ENCODE measurements around the gene NCK2.

NCK2 gene

DNA sequence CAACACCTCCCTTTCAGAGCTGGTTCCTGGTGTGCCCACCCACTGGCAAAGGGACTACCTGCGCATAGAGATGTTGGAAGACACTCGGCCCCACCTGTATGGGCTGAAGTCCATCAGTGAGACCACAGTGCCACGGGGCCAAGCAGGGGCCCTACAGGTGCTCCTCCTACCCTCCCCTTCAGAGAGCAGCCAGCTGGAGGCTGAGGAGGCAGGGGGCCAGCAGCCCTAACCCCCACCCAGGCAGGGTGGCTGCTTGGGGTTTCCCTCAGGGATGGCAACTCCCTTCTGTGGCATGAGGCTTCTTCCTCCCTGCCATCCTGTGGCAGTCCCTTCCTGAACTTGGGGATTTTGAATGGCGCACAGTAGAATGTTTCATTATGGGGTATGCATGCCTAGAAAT is 125.3 kb downstream of the NCK2 start:
- no peak for DNase-seq (ENCODE audit: low read depth in 2 of 2)

DNA sequence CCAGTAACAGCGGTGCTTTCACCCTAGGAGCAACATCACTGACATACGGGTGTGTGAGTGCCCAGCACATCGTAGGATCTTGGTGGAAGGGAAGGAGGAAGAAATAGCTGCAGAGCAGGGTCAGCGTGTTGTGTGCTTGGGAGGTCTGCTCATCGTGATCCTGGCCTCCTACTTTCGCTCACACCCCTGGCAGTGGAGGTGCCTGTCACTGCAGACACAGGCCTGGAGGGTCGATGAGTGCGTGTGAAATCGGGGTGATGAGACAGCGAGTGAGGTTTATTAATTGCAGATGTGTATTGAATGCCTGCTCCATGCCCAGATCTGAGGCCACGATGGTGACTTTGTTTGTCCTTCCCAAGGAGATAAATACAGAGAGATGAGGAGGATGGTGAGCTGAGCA is 126.1 kb downstream of the NCK2 start:
- DNase-seq (ENCODE audit: low read depth in 2 of 2) = no peak

DNA sequence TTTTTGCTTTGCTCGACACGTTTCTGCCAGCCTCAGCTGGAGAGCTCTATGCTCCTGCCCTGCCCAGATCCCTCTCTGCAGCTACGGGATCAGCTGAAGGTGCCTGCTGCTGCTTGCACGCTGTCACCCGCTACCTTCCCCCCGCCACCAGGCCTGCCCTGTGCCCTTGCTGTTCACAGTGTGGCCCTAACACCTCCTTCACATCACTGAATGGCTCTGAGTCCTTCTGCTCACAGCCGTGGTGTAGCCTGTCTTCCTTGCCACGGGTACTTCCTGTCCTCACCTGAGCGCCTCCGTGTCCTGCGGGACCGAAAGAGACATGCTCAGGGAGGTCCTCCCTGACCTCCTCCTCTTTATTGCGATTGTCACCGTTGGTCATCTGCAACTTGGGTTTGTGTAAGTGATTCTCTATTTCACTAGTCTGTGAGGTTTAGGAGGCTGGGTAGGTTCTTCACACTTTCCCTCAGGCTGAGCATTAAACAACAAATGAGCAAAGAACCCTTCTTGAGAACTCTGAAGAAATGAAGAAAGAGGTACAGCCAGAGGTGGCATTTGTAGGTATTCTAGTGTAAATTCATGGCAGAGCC is 127.5 kb downstream of the NCK2 start:
- no peak for DNase-seq (ENCODE audit: low read depth in 2 of 2)

DNA sequence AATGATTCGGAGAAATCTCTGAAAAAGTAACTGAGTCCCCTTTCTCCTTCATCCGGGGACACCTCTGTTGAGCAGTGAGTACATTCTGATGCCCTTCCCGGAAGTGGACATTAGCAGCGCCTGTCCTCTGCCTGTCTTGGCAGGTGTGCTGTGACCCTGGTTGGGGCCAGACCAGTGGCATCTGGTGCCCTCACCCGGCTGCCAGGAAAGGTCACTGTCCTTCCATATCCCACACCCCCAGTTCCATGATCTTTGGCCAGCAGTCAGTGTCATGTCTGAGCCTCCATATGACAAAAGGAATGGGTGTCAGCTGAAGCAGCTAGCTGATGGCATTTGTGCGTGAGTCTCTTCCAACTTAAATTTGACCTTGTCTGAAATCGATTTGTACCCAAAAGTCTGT is 128.1 kb downstream of the NCK2 start:
- DNase-seq (ENCODE audit: low read depth in 2 of 2) = no peak

DNA sequence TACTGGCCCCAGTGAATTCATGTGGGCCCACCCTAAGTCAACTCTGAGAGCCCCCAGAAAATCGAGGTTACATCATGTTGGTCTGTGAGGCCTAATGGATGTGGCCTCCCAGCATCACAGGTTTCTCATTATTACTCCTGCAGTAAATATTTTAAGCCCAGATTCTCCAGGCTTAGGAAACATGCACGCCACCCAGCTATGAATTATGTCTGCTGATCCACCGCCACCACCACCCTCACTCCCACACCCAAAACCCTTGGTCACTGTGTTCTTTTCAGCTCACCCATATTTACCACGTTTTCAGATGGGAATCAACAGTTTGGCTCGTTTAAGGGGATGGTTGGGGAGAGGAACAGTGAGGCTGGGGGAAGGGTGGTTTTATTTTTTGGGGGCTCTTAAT is 128.6 kb downstream of the NCK2 start:
- DNase-seq (ENCODE audit: low read depth in 2 of 2) = no peak

DNA sequence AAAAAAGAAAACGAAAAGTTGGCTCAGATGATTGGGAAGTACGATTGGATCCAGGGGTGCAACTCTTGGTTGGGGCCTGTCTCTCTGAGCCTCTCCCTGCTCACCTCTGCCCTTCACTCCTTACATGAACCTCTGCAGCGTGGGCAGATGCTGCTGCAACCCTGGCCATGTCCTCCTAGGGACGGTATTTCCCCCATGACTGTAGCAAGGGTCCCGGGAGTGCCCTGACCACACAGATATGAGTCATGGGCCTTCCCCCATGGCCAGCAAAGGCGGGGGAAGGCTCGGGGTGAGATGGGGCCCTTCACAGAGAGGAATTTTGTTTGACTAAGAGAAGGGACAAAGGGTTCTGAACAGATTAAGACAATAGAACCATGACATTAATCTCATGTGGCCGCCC is 129.0 kb downstream of the NCK2 start:
- peak in 1 of 2 donors; percentile 14 for DNase-seq (ENCODE audit: low read depth in 2 of 2)

DNA sequence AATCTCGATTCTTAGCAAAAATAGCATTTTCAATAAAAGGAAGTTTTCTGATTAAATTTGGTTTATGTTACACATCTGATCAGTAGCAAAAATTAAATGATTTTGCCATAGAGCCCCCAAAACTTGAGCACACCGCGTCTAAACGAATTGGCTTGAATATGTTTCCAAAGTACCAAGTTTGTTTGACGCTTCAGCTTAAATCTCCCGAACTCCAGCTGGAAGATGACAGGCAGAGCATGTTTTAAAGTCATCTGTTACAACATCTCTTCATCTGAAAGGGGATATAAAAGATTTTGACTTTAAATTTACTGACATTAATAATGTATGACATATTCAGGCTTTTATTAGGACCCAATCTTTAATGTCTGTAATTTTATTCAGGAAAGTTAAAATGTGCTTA is 129.8 kb downstream of the NCK2 start:
- DNase-seq (ENCODE audit: low read depth in 2 of 2) = no peak

DNA sequence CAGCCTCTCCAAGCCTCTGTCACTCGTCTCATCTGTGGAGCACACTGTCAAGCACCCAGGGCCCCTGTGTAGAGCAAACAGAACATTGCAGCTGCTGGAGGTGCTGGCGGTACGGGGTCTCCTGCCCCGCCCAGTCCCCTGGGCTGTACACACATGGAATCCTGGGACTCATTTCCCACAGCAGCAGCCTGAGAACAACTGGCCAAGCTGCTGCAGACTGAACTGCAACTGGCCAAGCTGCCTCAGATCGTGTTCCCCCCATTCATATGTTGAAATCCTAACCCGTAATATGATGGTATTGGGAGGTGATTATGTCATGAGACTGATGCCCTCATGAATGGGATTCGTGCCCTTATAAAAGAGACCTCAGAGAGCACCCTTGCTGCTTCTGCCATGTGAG is 130.5 kb downstream of the NCK2 start:
- DNase-seq (ENCODE audit: low read depth in 2 of 2) = no peak

DNA sequence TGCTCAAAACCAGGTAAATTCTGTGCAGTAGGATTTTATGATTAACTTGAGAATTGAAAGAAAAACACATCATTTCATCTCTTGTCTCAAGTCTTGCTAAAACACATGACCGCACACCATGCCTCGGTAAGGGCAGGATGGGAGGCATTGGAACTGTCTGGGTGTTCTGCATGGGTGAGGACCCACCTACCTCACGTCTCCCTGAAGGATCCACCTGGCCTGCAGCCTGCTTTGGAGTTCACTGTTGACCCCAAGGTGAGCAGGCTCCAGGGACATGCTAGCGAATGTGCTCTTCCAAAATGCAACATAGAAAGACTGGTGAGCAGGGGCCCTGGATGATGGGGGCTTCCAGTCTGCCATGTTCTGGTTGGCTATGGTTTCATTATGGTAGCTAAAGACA is 131.5 kb downstream of the NCK2 start:
- no peak for DNase-seq (ENCODE audit: low read depth in 2 of 2)

DNA sequence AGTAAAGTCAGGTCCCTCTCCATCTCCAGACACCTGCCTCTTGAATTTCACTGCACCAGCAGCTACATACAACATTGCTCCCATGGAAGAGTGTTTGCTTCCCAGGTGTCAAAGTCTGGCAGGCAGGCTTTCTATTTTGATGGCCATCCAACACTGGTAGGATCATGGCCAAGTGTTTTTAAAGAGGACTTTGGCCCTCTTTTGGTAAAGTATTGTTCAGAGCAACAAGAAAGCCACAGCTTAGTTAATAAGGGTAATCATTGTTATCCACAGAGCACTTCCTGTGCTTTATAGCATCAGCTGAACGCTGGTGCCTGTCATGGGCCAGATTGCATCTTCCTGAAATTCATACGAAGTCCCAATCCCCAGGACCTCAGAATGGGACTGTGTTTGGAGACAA is 133.2 kb downstream of the NCK2 start:
- no peak for DNase-seq (ENCODE audit: low read depth in 2 of 2)

DNA sequence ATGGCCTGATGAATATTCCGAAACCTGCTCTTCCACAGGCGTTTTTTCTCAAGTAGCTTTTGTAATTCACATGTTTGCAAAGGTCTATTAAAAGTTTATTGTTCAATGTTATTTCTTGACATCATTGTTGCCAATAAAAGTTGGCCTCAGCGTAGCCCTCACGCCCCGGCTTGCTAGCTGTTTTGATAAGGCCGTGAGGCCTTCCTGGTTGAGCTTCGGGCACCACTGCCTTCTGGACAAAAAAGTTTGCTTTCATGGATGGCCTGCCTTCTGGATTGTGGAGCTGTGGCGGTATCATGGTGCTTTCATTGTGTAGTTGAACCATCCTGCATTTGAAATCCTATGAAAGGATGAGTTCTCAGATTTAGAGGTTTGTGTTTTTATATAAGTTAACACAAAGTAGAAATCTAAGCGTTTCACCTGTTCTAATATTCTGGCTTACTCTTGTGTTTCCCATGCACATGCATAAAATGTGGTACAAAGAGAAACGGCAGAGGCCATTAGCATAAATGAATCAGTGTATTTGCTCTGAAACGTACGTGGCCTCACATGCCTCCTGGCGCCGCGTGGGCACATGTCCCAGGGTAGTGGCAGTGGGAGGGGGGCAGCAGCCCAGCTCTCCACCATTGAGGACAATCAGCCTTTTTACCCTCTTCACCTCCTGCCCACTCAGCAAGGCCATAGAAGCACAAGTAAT is 134.5 kb downstream of the NCK2 start:
- DNase-seq (ENCODE audit: low read depth in 2 of 2) = no peak

DNA sequence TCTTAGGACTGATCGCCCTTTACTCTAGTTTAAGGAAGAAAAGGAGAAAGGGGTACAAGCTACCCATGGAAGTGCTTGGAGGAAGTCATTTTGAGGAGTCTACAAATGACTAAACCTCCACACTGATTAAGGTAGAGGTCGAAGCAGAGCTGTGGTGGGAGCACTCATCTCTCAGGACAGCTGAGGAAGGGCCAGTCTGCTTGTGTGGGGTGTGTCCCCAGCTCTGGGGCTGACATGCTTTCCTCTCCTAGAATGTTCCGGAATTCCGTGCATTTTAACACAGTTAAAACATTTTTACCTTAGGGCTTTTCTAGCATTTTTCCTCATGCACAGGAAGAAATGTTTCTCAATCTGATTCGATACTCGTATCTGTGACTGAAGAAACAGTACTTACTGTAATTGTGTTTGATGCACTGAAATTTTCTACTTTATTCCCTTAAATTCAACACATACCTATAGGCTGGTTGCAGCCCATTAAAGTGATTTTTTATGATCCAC is 135.1 kb downstream of the NCK2 start:
- no peak for DNase-seq (ENCODE audit: low read depth in 2 of 2)

DNA sequence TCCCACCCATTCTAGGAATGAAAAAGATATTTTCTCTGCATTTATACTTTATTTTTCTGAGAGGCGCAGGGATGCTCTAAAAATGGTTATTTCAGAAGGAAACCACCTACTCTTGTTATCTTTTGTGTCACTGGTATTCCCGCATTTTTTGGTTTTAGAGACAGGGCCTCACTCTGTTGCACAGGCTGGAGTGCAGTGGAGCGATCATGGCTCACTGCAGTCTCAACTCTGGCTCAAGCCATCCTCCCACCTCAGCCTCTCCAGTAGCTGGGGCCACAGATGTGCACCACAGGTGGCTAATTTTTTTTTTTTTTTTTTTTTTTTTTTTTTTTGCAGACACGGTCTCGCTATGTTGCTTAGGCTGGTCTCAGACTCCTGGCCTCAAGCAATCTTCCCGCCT is 135.9 kb downstream of the NCK2 start:
- no peak for DNase-seq (ENCODE audit: low read depth in 2 of 2)

DNA sequence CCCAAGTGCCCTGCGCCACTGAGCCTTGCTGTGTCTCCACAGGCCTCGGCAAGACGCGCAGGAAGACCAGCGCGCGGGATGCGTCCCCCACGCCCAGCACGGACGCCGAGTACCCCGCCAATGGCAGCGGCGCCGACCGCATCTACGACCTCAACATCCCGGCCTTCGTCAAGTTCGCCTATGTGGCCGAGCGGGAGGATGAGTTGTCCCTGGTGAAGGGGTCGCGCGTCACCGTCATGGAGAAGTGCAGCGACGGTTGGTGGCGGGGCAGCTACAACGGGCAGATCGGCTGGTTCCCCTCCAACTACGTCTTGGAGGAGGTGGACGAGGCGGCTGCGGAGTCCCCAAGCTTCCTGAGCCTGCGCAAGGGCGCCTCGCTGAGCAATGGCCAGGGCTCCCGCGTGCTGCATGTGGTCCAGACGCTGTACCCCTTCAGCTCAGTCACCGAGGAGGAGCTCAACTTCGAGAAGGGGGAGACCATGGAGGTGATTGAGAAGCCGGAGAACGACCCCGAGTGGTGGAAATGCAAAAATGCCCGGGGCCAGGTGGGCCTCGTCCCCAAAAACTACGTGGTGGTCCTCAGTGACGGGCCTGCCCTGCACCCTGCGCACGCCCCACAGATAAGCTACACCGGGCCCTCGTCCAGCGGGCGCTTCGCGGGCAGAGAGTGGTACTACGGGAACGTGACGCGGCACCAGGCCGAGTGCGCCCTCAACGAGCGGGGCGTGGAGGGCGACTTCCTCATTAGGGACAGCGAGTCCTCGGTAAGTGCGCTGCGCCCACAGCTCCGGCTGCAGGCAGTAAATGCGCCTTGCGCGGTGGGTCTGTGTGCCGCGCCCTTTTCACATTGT is 136.8 kb downstream of the NCK2 start:
- DNase-seq (ENCODE audit: low read depth in 2 of 2) = no peak

DNA sequence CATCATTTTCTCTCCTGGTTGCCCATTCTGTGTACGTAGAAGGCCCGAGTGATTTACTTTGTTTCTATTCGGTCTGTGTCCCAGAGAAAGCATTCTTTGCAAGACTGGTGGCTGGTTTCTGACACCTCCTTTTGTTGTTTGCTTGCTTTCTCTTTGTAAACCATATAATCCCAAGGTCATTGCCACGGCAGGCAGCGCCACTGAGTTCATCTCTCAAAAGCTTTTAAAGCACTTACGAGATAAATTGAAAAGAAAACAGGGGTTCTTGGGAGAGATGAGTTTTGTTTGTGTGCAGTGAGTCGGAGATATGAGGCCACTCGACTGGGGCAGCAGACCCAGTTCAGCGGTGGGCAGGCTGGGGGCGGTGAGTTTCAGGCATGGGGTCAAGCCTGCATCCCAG is 137.6 kb downstream of the NCK2 start:
- DNase-seq (ENCODE audit: low read depth in 2 of 2) = no peak

DNA sequence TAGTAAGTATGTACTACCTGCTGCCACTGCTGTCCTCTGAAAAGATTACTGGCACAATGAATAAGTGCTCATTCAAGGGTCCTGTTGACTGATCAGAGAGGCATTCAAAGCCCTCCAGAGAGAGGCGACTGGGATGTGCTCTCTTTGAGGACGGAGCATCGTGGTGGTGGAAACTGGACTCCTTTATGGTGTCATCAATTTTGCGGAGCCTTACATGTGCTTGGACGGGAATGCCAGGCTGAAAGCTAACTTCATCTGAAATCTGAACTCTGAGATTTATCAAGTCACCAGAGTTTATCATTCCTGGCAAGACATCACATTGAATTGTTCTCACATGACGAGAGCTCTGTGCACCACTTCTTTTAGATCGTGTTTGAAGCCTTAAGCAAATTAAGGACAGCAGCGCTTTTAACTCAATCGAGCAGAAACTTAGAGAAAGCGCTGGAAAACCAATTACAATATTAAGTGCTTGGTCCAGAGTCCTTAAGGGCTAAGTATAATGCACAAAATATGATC is 138.3 kb downstream of the NCK2 start:
- no peak for DNase-seq (ENCODE audit: low read depth in 2 of 2)

DNA sequence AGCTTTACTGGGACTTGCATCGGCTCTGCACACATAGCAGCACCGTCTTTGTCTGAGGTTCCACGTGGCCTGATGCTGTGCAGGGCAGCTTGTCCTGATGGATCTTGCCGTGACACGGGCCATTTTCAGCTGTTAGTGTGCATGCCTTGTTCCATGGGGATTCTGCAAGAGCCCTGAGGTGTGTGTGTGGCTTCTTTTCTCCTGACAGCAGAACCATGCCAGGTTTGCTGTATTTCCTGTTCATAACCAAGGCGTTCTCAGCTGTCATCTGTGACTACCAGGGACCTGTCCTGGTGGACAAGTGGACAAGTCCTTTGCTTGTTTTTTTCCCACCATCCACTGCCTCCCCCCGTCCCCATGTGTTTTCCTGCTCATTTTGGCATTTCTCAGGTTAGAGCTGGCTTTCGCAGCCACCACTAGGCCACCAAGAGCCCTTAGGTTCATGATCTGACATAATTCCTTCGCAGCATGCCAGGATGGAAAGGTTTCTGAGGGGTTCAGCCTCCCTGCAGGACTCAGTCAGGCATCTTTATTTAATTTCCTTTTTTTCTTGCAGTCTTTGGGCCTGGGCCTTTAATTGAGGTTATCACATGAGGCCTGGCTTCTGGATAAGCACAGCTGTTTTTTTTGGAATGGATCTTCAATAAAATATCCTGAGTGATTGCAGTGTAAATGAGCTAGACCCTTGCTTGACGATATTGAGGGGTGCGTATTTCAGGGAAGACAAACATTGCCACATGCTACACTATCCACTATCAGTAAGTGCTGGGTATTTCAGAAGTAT is 139.4 kb downstream of the NCK2 start:
- DNase-seq (ENCODE audit: low read depth in 2 of 2) = no peak

DNA sequence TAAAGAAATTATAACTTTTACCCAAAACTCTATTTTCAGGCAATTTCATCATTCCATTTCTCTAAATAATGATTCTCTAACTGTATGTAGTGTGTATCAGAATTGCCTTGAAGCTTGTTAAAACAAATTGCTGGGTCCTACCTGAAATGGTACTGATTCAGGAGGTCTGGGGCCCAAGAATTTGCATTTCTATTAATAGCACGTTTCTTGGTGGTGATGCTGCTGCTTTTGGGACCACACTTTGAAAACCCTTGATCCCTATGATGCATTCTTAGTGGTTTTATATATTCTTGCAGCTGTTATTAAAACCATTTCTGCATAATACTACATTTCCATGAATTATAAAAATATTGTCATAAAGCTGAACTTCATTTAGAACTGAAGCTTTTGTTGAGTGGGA is 140.7 kb downstream of the NCK2 start:
- no peak for DNase-seq (ENCODE audit: low read depth in 2 of 2)

DNA sequence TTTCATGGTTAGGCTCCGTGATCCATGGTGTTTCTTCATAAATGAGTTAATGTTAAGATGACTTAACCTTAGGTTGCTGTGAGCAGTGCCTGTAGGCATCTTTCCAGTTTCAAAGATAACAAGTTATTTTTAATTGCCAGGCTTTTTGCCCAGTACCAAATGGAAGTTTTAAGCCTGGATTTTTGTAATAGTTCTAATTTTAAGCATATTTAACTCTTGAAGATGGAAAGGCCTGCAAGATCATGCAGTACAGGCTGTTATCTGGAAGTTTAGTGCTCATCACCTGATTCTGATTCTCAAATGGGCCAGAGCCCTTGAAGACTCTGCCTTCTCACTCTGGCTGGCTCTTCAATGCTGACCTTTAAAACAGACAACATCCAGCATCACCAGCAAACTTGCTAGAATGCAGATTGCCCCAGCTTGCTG is 141.3 kb downstream of the NCK2 start:
- DNase-seq (ENCODE audit: low read depth in 2 of 2) = no peak

DNA sequence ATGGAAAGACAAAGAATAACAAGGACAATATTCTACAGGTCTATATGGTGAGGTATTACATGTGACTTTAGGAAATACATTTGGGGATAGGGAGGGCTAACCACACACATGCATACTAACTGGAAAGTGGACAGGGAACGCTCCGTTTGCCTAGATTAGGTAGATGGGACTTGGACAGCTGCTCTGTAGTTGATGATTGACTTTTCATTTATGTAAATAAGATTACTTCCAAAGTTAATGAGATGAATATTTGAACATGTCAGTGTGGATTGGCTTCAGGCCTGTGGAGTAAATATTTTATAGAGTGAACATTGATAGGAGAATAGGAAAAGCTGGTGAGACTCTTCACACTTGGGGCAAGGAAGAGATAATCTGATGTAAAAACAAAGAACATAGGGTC is 142.0 kb downstream of the NCK2 start:
- no peak for DNase-seq (ENCODE audit: low read depth in 2 of 2)

DNA sequence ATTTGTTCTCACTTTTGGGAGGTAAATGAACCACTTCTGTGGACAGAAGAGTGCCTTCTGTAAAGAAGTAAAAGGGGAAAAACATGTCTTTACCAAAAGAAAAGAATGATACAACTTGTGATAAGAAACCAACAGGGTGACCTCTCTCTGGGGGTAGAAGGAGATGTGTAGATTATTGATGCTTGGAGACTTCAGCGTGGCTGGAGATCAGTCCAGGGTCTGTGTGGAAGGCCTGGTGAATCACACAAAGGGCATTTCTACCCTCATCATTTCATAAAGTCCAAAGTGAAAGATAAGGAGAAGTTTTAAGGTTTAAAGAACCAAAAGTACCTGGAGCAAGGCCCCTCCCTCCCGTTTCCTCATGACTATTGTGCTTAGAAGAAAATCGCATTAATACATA is 142.5 kb downstream of the NCK2 start:
- DNase-seq (ENCODE audit: low read depth in 2 of 2) = no peak

DNA sequence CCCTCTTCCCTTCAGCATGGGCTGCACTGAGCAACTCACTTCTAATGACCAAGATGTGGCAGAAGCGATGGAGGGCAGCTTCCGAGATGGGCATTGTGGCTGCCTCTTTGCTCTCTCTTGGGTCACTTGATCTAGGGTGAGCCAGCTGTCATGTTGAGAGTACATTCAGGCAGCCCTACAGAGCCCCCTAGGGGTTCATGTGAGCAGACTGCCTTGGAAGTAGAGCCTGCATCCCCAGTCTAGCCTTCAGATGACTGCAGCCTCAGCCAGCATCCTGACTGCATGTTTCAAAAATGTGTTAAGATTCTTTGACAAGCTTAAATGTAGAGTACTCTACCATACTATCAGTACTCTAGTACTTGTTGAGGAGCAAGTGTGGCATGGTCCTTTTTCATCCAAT is 143.9 kb downstream of the NCK2 start:
- DNase-seq (ENCODE audit: low read depth in 2 of 2) = no peak
